Uterine smooth muscle cell (primary cell): ENCODE measurements around the gene DENR. TPM values are rescaled to one million over a fixed set of nuclear protein-coding genes. Genes with fewer than 3 reads are reported as not detected.

Source experiments
- total RNA-seq: library from RNA; depleted of rRNA; stranded (reverse); fragments of >200 nt; gene quantifications from 2 replicates; pipeline ENCODE4 v1.2.3, GENCODE V29; 2014

DENR gene, protein sequence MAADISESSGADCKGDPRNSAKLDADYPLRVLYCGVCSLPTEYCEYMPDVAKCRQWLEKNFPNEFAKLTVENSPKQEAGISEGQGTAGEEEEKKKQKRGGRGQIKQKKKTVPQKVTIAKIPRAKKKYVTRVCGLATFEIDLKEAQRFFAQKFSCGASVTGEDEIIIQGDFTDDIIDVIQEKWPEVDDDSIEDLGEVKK
- 37.9 and 47.0 TPM in 2 replicates for total RNA-seq

DNA sequence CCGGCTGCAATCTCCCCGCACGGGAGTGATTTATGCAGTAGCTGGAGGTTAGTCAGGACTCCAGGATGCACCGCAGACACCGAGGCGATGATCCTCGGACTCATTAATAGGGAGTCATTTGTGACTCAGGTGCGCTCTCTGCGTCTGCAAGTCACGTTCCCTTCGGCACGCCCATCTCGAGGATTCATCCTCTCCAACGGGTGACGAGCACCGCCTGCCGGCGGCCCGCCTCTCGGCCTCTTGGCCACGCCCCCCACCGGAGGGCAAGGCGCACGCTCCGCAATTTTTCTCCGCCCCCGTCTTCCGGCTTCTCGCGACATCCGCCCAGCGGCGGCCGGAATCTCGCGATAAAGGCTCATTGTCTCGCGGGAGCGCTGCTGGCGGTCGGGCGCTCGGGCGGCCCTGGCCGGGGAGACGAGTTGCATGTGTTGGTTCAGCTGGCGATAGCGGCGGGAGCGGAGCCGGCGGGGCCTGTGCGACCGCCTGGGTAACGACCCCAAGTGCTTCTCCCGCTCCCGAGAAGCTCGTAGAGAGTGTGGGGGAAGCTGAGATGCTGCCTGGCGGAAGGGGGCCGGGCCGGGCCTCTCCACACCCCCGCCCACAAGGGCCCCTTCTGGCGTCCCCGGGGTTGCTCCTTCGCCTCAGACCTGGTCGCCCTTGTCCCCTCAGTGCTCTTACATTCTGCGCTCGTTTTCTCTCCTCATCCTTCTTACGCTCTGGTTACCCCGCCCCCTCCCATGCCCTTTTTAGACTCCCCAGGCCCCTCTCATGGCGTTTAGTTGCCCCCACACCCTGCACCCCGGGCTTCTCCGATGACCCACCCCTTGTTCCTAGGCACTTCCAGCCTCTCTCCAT is at the start of gene DENR:
TSS of gene DENR (plus strand) at position 361 of the 855 bp plus-strand sequence. CDS start 878 bp downstream, outside the sequence.

DNA sequence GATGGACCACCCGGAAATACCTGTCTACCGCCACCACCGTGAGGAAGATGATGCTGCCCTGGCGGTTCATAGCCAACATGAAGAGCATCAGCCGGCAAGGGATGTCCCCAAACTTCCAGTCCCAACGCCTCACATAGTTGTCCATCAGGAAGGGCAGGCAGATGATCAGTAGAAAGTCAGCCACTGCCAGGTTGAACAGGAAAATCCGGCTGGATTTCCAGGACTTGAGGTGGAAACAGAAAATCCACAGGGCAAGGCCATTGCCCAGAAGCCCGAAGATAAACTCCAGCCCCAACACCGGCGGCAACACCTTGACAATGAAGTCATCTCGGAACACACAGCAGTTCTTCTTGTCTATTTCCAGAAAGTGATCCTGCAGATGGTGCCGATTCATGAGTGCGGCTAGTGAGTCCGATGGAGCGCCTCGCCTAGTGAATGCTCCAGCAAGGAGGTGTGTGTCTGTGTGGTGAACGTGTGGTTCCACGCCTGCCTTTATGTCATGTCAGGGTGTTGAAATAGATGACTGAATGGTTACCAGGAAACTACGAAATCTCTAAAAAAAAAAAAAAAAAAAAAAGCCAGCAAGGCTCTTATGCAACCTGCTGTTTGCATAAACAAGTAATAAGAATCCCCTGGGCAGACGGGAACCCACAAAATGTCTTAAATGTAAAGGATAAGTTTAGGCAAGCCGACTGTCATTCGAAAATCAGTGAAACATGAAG is 49.6 kb upstream of the DENR start, which contains the start of gene HCAR2:
TSS of gene HCAR2 (minus strand) at position 468 of the 722 bp plus-strand sequence. CDS start at position 394, 74 bp downstream.

DNA sequence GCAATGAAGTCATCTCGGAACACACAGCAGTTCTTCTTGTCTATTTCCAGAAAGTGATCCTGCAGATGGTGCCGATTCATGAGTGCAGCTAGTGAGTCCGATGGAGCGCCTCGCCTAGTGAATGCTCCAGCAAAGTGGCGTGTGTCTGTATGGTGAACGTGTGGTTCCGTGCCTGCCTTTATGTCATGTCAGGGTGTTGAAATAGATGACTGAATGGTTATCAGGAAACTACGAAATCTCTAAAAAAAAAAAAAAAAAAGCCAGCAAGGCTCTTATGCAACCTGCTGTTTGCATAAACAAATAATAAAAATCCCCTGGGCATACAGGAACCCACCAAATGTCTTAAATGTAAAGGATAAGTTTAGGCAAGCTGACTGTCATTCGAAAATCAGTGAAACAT is 36.0 kb upstream of the DENR start, which contains the start of gene HCAR3:
TSS of gene HCAR3 (minus strand) at position 154 of the 400 bp plus-strand sequence. CDS start at position 80, 74 bp downstream.

DNA sequence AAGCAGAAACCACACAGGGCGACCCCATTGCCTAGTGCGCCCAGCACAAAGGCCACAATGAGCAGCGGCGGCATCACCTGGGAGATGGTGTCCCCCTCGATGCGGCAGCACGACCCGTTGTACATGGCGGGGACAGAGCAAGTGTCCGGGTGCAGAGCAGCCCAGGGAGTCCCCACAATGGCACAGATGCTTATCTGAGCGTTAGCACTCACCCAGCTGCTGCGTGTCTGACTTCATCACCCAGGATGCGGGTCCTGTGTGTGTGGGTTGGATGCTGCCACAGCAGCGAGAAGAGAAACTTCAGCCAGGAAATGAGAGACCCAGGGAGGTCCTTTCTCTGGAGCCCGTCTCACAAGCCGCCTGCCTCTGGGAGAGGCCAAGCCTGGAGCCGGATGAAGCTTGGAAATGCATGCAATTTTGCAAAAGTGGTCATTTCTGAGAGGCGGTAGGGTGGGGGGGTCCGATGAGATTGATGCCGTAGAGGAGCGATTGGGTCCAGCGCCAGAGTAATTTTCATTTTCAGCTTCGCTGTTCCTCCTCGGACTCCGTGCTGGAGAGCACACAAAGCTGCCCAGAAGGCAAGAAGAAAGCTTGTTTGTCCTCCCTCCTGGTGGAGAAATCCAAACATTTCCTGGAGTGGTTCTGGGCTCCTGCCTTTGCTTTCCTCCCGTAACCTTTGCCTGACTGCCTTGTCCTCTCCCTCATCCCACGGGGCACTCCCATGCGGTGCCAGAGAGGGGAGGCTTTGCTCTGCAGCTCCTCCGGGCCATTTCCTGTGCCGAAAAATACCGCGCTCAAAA is 22.2 kb upstream of the DENR start, which contains the start of gene HCAR1:
TSS of gene HCAR1 (minus strand) at position 630 of the 800 bp plus-strand sequence. CDS start at position 125, 505 bp downstream.

Other genes with a start within 250 kb of the DENR start
- 55.7 and 70.2 TPM in 2 replicates for gene RSRC2, start 225.9 kb upstream of the DENR start, total RNA-seq
- 29.0 and 87.0 TPM in 2 replicates for gene KNTC1, start 225.6 kb upstream of the DENR start, total RNA-seq
- not detected in 2 replicates for gene HCAR2, start 49.5 kb upstream of the DENR start, total RNA-seq
- not detected in 2 replicates for gene HCAR3, start 36.0 kb upstream of the DENR start, total RNA-seq
- 1.00 and 1.5 TPM in 2 replicates for gene HCAR1, start 22.0 kb upstream of the DENR start, total RNA-seq
- 0.55 and 1.2 TPM in 2 replicates for gene CCDC62, start 21.7 kb downstream of the DENR start, total RNA-seq
- gene HIP1R, start 82.6 kb downstream of the DENR start, total RNA-seq, result 14.7 and 25.7 TPM in 2 replicates
- 13.6 and 13.8 TPM in 2 replicates for gene VPS37B, start 143.3 kb downstream of the DENR start, total RNA-seq
- 6.3 and 6.4 TPM in 2 replicates for gene ABCB9, start 213.6 kb downstream of the DENR start, total RNA-seq
- 14.9 and 15.0 TPM in 2 replicates for gene OGFOD2, start 222.4 kb downstream of the DENR start, total RNA-seq
- gene ARL6IP4, start 227.9 kb downstream of the DENR start, total RNA-seq, result 168 and 195 TPM in 2 replicates